GM21723 (cell line): ENCODE results near the gene FHOD3.

Experiments
- ATAC-seq: cut with Tn5 transposase; IDR thresholded peaks from one replicate; pipeline ENCODE4 v1.9.1; 2021; ENCODE audit warnings: mild to moderate bottlenecking, moderate library complexity; ENCODE audit not compliant: unreplicated experiment

The FHOD3 gene

GRCh38 chr18:36580266-36580665, 282.8 kb downstream of the FHOD3 start:
- no peak for ATAC-seq

GRCh38 chr18:36580874-36581750, 283.6 kb downstream of the FHOD3 start:
- ATAC-seq, result no peak

GRCh38 chr18:36582988-36583745, 285.7 kb downstream of the FHOD3 start:
- no peak for ATAC-seq

GRCh38 chr18:36589857-36590543, 292.5 kb downstream of the FHOD3 start:
- ATAC-seq, result no peak

- no peak for ATAC-seq
Observed at GRCh38 chr18:36590621-36591580, 293.4 kb downstream of the FHOD3 start.

GRCh38 chr18:36592282-36592681, 294.8 kb downstream of the FHOD3 start:
- no peak for ATAC-seq

- ATAC-seq, result no peak
Observed at GRCh38 chr18:36593001-36593400, 295.5 kb downstream of the FHOD3 start.

- ATAC-seq, result no peak
Observed at GRCh38 chr18:36593641-36594040, 296.1 kb downstream of the FHOD3 start.

GRCh38 chr18:36594621-36595020, 297.1 kb downstream of the FHOD3 start:
- ATAC-seq, result no peak

GRCh38 chr18:36595046-36595817, 297.7 kb downstream of the FHOD3 start:
- ATAC-seq, result no peak

- no peak for ATAC-seq
Observed at GRCh38 chr18:36595818-36596215, 298.3 kb downstream of the FHOD3 start.

GRCh38 chr18:36597636-36598035, 300.1 kb downstream of the FHOD3 start:
- no peak for ATAC-seq

- no peak for ATAC-seq
Observed at GRCh38 chr18:36600548-36600947, 303.0 kb downstream of the FHOD3 start.

- no peak for ATAC-seq
Observed at GRCh38 chr18:36601316-36601715, 303.8 kb downstream of the FHOD3 start.

GRCh38 chr18:36602071-36602470, 304.6 kb downstream of the FHOD3 start:
- ATAC-seq, result no peak

GRCh38 chr18:36602620-36603019, 305.1 kb downstream of the FHOD3 start:
- ATAC-seq, result no peak

GRCh38 chr18:36608107-36608506, 310.6 kb downstream of the FHOD3 start:
- no peak for ATAC-seq

GRCh38 chr18:36610258-36610657, 312.7 kb downstream of the FHOD3 start:
- ATAC-seq, result no peak

GRCh38 chr18:36610661-36611060, 313.1 kb downstream of the FHOD3 start:
- ATAC-seq, result no peak

GRCh38 chr18:36613069-36613468, 315.6 kb downstream of the FHOD3 start:
- ATAC-seq, result no peak
